Breast epithelium (tissue), 4 donors: ENCODE results near the gene CCDC82. TPM values are rescaled to one million over a fixed set of nuclear protein-coding genes. Genes with fewer than 3 reads are reported as not detected.

Experiments used
- DNase-seq, 2 donors: peaks; one replicate each; pipeline ENCODE4 v3.0.0-alpha.2; 2019; ENCODE audit warnings: low spot score in 2 of 2
- H3K27ac ChIP-seq, 2 donors: fragments of 200-600 bp; sonication (generic) in 1 of 2; one replicate each; pipeline ENCODE4 v1.5.1; 2016 to 2019; ENCODE audit warnings: mild to moderate bottlenecking in 1 of 2
- H3K27me3 ChIP-seq, 2 donors: fragments of 200-600 bp; sonication (generic) in 1 of 2; one replicate each; pipeline versions ENCODE4 v1.5.1 to v1.6.0; 2017 to 2019; ENCODE audit warnings: control low read depth in 1 of 2, mild to moderate bottlenecking in 1 of 2
- H3K36me3 ChIP-seq: fragments of 200-600 bp; one replicate; pipeline ENCODE4 v1.5.1; 2019
- H3K4me1 ChIP-seq, 2 donors: fragments of 200-600 bp; sonication (generic); one replicate each; pipeline ENCODE4 v1.5.1; 2016 to 2019; ENCODE audit warnings: control low read depth in 1 of 2
- H3K4me3 ChIP-seq, 3 donors: fragments of 200-600 bp; sonication (generic); 1 replicate in 2 of 3; 2 replicates in 1 of 3; pipeline ENCODE4 v1.5.1; 2016 to 2019; ENCODE audit warnings: mild to moderate bottlenecking in 3 of 3, moderate library complexity in 2 of 3
- H3K9me3 ChIP-seq, 2 donors: fragments of 200-600 bp; sonication (generic) in 1 of 2; one replicate each; pipeline ENCODE4 v1.5.1; 2016 to 2019; ENCODE audit warnings: control low read depth in 1 of 2
- POLR2A ChIP-seq: fragments of 450-650 bp; IDR thresholded peaks from one replicate; pipeline ENCODE4 v1.6.1; 2016; ENCODE audit warnings: antibody characterized with exemption, mild to moderate bottlenecking, moderate library complexity
- POLR2AphosphoS5 ChIP-seq, 3 donors: sonication (generic); formaldehyde crosslinking; IDR thresholded peaks; one replicate each; pipeline ENCODE4 v1.6.1; 2017; ENCODE audit warnings: antibody characterized with exemption in 3 of 3
- intact Hi-C: fragments of 100-400 bp; cut with DNase I; formaldehyde crosslinking; loops from one replicate; pipeline ENCODE4 v1.15.1; 2023; ENCODE audit warnings: low total_unique reads
- total RNA-seq, 3 donors: library from RNA; depleted of rRNA; stranded (reverse); fragments of >200 nt; gene quantifications; one replicate each; pipeline ENCODE4 v1.1.0, GENCODE V29; 2016
- TF ChIP-seq, protein P1 (sequence below), 3 donors: fragments of 450-650 bp; IDR thresholded peaks; one replicate each; pipeline ENCODE4 v1.5.1; 2016 to 2017; ENCODE audit warnings: antibody characterized with exemption in 3 of 3, mild to moderate bottlenecking in 3 of 3, moderate library complexity in 3 of 3

The CCDC82 gene
- total RNA-seq, 3 donors from 2014 or later: 27.2 to 30.7 (median 29.5) TPM

DNA sequence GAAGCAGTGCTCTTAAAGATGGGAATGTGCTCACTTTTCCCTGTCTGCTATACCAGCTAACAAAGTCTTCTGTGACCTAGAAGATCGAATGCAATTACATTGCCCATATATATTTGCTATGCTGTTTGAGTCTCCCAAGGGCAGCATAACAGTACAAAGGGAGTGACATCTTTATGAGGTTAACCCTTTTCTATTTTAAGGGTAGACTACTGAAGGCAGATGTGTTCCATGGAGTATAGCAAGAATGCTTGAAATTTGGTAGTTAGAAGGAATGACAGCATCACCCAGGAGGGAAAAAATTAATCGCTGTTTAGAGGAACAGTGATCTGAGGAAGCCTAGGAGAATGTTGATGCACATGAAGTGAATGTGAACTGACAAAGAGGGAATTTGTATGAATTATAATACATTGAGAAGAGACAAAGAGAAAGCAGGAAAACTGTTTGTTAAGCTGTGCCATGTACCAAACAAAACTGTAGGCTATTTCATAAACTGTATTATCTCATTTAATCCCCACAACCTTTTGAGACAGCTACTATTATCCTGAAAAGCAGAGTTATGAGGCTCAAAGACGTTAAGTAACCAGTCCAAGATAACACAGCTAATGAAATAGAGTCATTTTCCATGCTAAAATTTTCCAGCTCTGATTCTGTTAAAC, 59.7 kb downstream of the CCDC82 start:
- intact Hi-C loops: loop anchor here (10.0 kb wide), 1 partner anchor 1775 kb away; no protein-coding TSS in a partner anchor
- DNase-seq: no peak
- no peaks in the 10 kb centered on the region for H3K36me3 ChIP-seq
- no peaks in the 10 kb centered on the region for H3K9me3 ChIP-seq
- peaks cover 4 to 13% of the 10 kb centered on the region in 2 donors for H3K4me1 ChIP-seq
- TF ChIP-seq POLR2A (no peak), POLR2AphosphoS5 (IDR thresholded peaks at IDR 0.05) (no peak)
- TF ChIP-seq, protein P1, sequence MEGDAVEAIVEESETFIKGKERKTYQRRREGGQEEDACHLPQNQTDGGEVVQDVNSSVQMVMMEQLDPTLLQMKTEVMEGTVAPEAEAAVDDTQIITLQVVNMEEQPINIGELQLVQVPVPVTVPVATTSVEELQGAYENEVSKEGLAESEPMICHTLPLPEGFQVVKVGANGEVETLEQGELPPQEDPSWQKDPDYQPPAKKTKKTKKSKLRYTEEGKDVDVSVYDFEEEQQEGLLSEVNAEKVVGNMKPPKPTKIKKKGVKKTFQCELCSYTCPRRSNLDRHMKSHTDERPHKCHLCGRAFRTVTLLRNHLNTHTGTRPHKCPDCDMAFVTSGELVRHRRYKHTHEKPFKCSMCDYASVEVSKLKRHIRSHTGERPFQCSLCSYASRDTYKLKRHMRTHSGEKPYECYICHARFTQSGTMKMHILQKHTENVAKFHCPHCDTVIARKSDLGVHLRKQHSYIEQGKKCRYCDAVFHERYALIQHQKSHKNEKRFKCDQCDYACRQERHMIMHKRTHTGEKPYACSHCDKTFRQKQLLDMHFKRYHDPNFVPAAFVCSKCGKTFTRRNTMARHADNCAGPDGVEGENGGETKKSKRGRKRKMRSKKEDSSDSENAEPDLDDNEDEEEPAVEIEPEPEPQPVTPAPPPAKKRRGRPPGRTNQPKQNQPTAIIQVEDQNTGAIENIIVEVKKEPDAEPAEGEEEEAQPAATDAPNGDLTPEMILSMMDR (IDR thresholded peaks at IDR 0.05): no peak
- H3K4me3 ChIP-seq: no peak overlapping the region
- no peaks in the 10 kb centered on the region for H3K27me3 ChIP-seq
- peak overlapping the region; percentile 57 to 61 for H3K27ac ChIP-seq

DNA sequence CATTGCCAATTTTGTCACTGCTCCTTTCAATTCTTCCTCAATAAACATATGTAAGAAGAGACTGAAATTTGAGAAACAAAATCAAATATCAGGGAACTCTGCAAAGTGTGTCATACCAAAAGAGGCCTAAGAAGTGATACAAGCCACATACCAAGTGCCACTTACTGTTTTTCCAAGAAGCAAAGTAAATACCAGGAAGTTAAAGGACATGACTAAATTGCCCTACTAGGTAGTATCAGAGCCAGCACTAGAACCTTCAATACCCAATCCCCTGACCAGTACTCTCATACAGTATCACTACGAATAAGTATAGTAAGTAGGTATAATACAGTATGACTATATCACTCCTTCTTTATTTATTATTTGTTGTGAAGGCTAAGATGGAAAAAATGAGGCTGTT, 60.3 kb downstream of the CCDC82 start:
- H3K4me1 ChIP-seq: peaks cover 4 to 13% of the 10 kb centered on the region in 2 donors
- intact Hi-C loops: no loop called here
- TF ChIP-seq, protein P1 (IDR thresholded peaks at IDR 0.05): no peak
- no peak for TF ChIP-seq POLR2A
- TF ChIP-seq POLR2AphosphoS5 (IDR thresholded peaks at IDR 0.05): no peak
- H3K27me3 ChIP-seq: no peaks in the 10 kb centered on the region
- H3K36me3 ChIP-seq: no peaks in the 10 kb centered on the region
- no peaks in the 10 kb centered on the region for H3K9me3 ChIP-seq
- no peak overlapping the region for H3K4me3 ChIP-seq
- no peak for DNase-seq
- H3K27ac ChIP-seq: peak overlapping the region; percentile 57 to 61

DNA sequence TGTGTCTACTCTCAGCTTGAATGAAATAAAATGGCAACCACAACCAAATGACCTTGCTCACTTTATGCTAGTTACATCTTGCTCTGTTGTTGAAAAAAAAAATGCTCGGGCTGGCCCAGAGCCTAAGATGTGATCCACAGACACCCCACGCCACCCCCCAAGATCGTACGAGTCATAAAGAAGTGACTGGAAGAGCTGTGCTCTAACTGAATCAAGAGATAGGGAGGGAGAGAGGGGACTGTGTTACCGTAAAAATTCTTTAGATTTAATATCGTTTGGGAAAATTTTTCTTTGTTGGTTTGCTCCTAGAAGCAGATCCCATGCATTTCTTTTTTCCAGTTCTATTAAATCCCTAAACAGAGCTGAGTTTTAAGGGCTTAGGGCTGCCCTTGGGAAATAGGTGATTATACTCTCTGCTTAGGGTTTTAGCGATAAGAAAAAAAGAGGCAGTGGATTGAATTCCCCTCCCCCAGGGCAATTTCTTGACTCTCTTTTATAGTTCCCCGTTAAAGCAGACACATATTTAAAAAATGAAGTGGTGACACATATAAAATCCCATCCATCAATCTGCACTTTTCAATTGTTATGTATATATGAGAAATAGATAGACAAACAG, 61.2 kb downstream of the CCDC82 start:
- Histone ChIP-seq H3K36me3 (no peaks in the 10 kb centered on the region), H3K27me3 (no peaks in the 10 kb centered on the region), H3K4me3 (no peak overlapping the region), H3K4me1 (peaks cover 4 to 13% of the 10 kb centered on the region in 2 donors), H3K9me3 (no peaks in the 10 kb centered on the region), H3K27ac (peak overlapping the region; percentile 8 to 61)
- intact Hi-C loops: no loop called here
- no peak for TF ChIP-seq POLR2A
- TF ChIP-seq POLR2AphosphoS5 (IDR thresholded peaks at IDR 0.05): no peak
- TF ChIP-seq, protein P1 (IDR thresholded peaks at IDR 0.05): no peak
- no peak for DNase-seq

DNA sequence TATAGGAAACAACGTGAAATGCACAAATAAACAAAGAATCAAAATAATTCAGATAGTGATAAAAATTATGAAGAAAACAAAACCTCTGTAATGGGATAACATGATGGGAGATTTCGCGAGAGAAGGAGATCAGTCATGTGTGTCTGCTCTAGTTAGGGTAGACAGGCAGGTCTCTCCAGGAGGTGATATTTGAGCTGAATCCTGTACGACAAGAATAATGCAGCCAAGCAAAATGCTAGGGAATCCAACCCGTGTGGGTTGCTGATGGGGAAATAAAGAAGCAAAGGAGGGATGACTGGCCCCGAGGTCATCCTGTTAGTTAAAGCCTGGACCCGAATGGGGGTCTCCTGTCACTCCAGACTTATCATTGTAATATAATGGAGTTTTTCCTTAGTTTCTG, 62.8 kb downstream of the CCDC82 start:
- H3K27me3 ChIP-seq: no peaks in the 10 kb centered on the region
- H3K27ac ChIP-seq: peak overlapping the region; percentile 20 to 61
- TF ChIP-seq, protein P1 (IDR thresholded peaks at IDR 0.05): no peak
- TF ChIP-seq POLR2A (no peak), POLR2AphosphoS5 (IDR thresholded peaks at IDR 0.05) (no peak)
- H3K4me1 ChIP-seq: peaks cover 2 to 13% of the 10 kb centered on the region in 2 donors
- no peaks in the 10 kb centered on the region for H3K9me3 ChIP-seq
- no peak for DNase-seq
- no peaks in the 10 kb centered on the region for H3K36me3 ChIP-seq
- H3K4me3 ChIP-seq: no peak overlapping the region
- intact Hi-C loops: no loop called here

DNA sequence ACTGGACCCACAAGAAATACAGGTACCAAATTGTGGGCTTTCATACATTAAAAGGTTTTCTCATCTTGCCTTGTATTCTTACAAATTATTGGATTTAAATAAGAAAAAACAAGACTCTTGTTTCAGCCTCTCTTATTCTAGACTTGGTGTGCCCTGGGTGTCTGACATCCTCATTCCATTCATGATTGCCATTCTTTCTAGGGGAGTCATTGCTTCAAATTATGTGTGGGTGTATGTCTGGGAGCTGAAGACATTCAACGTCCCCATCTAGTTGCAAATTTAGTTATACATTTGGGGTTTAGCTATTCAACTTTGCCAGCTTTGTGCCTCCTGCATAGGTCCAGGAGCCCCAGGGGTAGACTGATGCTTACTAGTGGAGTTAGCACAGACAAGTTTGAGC, 64.8 kb downstream of the CCDC82 start:
- TF ChIP-seq POLR2AphosphoS5 (IDR thresholded peaks at IDR 0.05) (peak in 1 of 3 donors; percentile 40), POLR2A (no peak)
- Histone ChIP-seq H3K4me3 (peak overlapping the region in 1 of 3 donors; percentile 4), H3K27ac (peak overlapping the region; percentile 65 to 80)

More for the DNA sequence above, 64.8 kb downstream of the CCDC82 start:
- no peak for DNase-seq
- intact Hi-C loops: no loop called here
- no peaks in the 10 kb centered on the region for H3K36me3 ChIP-seq
- no peaks in the 10 kb centered on the region for H3K9me3 ChIP-seq
- H3K27me3 ChIP-seq: no peaks in the 10 kb centered on the region
- H3K4me1 ChIP-seq: peaks cover 0 to 10% of the 10 kb centered on the region in 2 donors
